Glutamatergic neuron (in vitro differentiated cells): ENCODE results near the gene PIK3R3. TPM values are rescaled to one million over a fixed set of nuclear protein-coding genes. Genes with fewer than 3 reads are reported as not detected.
A peak's percentile ranks its signal among the peaks of the same experiment; 100 is the strongest.

Experiments used
- DNase-seq: peaks from one replicate; pipeline ENCODE4 v3.0.0; 2022
- H3K27ac Mint-ChIP-seq: one replicate; pipeline ENCODE4 v1.8.0; 2020; ENCODE audit warnings: mild to moderate bottlenecking, mixed read lengths, inconsistent platforms; ENCODE audit not compliant: unreplicated experiment
- H3K27me3 Mint-ChIP-seq: one replicate; pipeline ENCODE4 v1.8.0; 2020; ENCODE audit warnings: mild to moderate bottlenecking, moderate library complexity, mixed read lengths, inconsistent platforms; ENCODE audit not compliant: unreplicated experiment
- H3K36me3 Mint-ChIP-seq: one replicate; pipeline ENCODE4 v1.8.0; 2020; ENCODE audit warnings: mild to moderate bottlenecking, mixed read lengths, inconsistent platforms; ENCODE audit not compliant: unreplicated experiment
- H3K4me1 Mint-ChIP-seq: one replicate; pipeline ENCODE4 v1.8.0; 2020; ENCODE audit warnings: mild to moderate bottlenecking, low read depth, mixed read lengths, inconsistent platforms; ENCODE audit not compliant: unreplicated experiment
- H3K4me3 Mint-ChIP-seq: one replicate; pipeline ENCODE4 v1.8.0; 2020; ENCODE audit warnings: mild to moderate bottlenecking, mixed read lengths, inconsistent platforms; ENCODE audit not compliant: unreplicated experiment
- H3K9me3 Mint-ChIP-seq: one replicate; pipeline ENCODE4 v1.8.0; 2020; ENCODE audit warnings: mild to moderate bottlenecking, moderate library complexity, mixed read lengths, inconsistent platforms; ENCODE audit not compliant: unreplicated experiment
- CTCF ChIP-seq: fragments of 200-600 bp; sonication (generic); IDR thresholded peaks from one replicate; pipeline ENCODE4 v1.5.0; 2021; ENCODE audit not compliant: partially characterized antibody, unreplicated experiment
- total RNA-seq: library from RNA; stranded (reverse); fragmentation: NEBNext Ultra II Directional; extraction: Animal tissue kit (Norgen Biotek cat#: 25700); gene quantifications from one replicate; pipeline ENCODE4 v1.2.1, GENCODE V29; 2021; ENCODE audit not compliant: unreplicated experiment

The PIK3R3 gene
- total RNA-seq, 1 donor from 2014 or later, result 156 TPM

GRCh38 chr1:46118856-46119255 lies 13.6 kb downstream of the PIK3R3 start:
- no peaks in the 10 kb centered on the region for H3K36me3 Mint-ChIP-seq
- peaks cover 2% of the 10 kb centered on the region for H3K27me3 Mint-ChIP-seq
- H3K9me3 Mint-ChIP-seq, result no peaks in the 10 kb centered on the region
- peak overlapping the region; percentile 53 for H3K27ac Mint-ChIP-seq
- peaks cover 7% of the 10 kb centered on the region for H3K4me1 Mint-ChIP-seq
- no peak overlapping the region for H3K4me3 Mint-ChIP-seq
- TF ChIP-seq CTCF, result no peak
- DNase-seq, result no peak

DNA sequence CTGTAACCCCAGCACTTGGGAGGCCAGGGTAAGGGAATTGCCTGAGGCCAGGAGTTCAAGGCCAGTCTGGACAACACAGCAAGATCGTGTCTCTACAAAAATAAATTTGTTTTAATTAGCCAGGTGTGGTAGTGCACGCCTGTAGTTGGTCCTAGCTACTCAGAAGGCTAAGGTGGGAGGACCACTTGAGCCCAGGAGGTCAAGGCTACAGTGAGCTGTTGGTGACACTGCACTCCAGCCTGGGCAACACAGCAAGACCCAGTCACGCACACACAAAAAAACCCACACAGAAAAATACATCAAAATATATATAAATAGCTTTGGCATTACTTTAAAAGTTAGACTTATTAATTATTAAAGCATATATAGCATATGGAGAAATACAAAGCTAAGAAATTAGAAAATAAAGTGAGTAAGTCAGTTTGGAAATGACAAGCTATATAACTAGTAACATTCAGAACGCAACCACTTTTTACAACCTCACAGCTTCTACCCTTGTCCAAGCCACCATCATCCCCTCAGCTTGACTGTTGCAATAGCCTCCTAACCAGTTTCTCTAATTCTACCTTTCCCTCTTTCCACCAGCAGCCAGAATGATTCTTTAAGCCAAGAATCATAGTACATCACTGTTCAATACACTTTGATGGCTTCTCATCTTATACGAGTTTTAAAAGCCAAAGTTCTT lies 14.5 kb downstream of the PIK3R3 start:
- TF ChIP-seq CTCF, result no peak
- Mint-ChIP-seq H3K27me3 (peaks cover 2% of the 10 kb centered on the region), H3K9me3 (no peaks in the 10 kb centered on the region), H3K36me3 (no peaks in the 10 kb centered on the region), H3K4me3 (no peak overlapping the region), H3K4me1 (peaks cover 7% of the 10 kb centered on the region), H3K27ac (peak overlapping the region; percentile 68)
- no peak for DNase-seq

- Mint-ChIP-seq H3K36me3 (no peaks in the 10 kb centered on the region), H3K9me3 (no peaks in the 10 kb centered on the region), H3K4me3 (no peak overlapping the region), H3K27me3 (peaks cover 2% of the 10 kb centered on the region), H3K27ac (no peak overlapping the region), H3K4me1 (peaks cover 7% of the 10 kb centered on the region)
- DNase-seq, result no peak
- no peak for TF ChIP-seq CTCF
Observed at GRCh38 chr1:46114925-46115603, 17.4 kb downstream of the PIK3R3 start.

- Mint-ChIP-seq H3K36me3 (no peaks in the 10 kb centered on the region), H3K27me3 (peaks cover 4% of the 10 kb centered on the region), H3K27ac (no peak overlapping the region), H3K4me3 (no peak overlapping the region), H3K9me3 (no peaks in the 10 kb centered on the region), H3K4me1 (peaks cover 5% of the 10 kb centered on the region)
- no peak for DNase-seq
- no peak for TF ChIP-seq CTCF
Observed at GRCh38 chr1:46113948-46114347, 18.5 kb downstream of the PIK3R3 start.

GRCh38 chr1:46112108-46112507 lies 20.3 kb downstream of the PIK3R3 start:
- Mint-ChIP-seq H3K27me3 (peaks cover 4% of the 10 kb centered on the region), H3K4me1 (peaks cover 5% of the 10 kb centered on the region), H3K36me3 (no peaks in the 10 kb centered on the region), H3K27ac (no peak overlapping the region), H3K4me3 (no peak overlapping the region), H3K9me3 (no peaks in the 10 kb centered on the region)
- no peak for TF ChIP-seq CTCF
- no peak for DNase-seq
